HG03066 (cell line): ENCODE results near the gene PHYKPL.
"Not testable (repeated sequence)": the region's sequence is repeated elsewhere in the genome, so short reads cannot be mapped to it uniquely, and the experiment has no call there.

ENCODE experiments used
- ATAC-seq: cut with Tn5 transposase; IDR thresholded peaks from one replicate; pipeline ENCODE4 v1.9.1; 2021; ENCODE audit warnings: low read depth; ENCODE audit not compliant: unreplicated experiment

Gene PHYKPL

GRCh38 chr5:178240766-178241165 is 8.2 kb upstream of the PHYKPL start:
- ATAC-seq, result no peak

- no peak for ATAC-seq
Observed at GRCh38 chr5:178240341-178240741, 7.7 kb upstream of the PHYKPL start.

- not testable (repeated sequence) for ATAC-seq
Observed at GRCh38 chr5:178239626-178240301, 7.2 kb upstream of the PHYKPL start.

GRCh38 chr5:178238711-178239592 is 6.3 kb upstream of the PHYKPL start:
- no peak for ATAC-seq

- ATAC-seq, result no peak
Observed at GRCh38 chr5:178238313-178238635, 5.7 kb upstream of the PHYKPL start.

- no peak for ATAC-seq
Observed at GRCh38 chr5:178237431-178238312, 5.1 kb upstream of the PHYKPL start.

GRCh38 chr5:178236679-178237078 is 4.1 kb upstream of the PHYKPL start:
- ATAC-seq, result no peak

- no peak for ATAC-seq
Observed at GRCh38 chr5:178236126-178236525, 3.5 kb upstream of the PHYKPL start.

- ATAC-seq, result no peak
Observed at GRCh38 chr5:178235588-178235974, 3.0 kb upstream of the PHYKPL start.

- no peak for ATAC-seq
Observed at GRCh38 chr5:178234750-178235587, 2.4 kb upstream of the PHYKPL start.

GRCh38 chr5:178234121-178234749 is 1.6 kb upstream of the PHYKPL start:
- ATAC-seq, result no peak

GRCh38 chr5:178232920-178233429 is 373 bp upstream of the PHYKPL start:
- ATAC-seq, result no peak

GRCh38 chr5:178231539-178232123 is 971 bp downstream of the PHYKPL start:
- ATAC-seq, result peak; percentile 0

GRCh38 chr5:178230879-178231538 is 1.6 kb downstream of the PHYKPL start:
- ATAC-seq, result no peak

- ATAC-seq, result no peak
Observed at GRCh38 chr5:178229861-178230260, 2.7 kb downstream of the PHYKPL start.

GRCh38 chr5:178229111-178229510 is 3.5 kb downstream of the PHYKPL start:
- ATAC-seq, result not testable (repeated sequence)

- ATAC-seq, result no peak
Observed at GRCh38 chr5:178228609-178229008, 4.0 kb downstream of the PHYKPL start.

GRCh38 chr5:178227929-178228328 is 4.7 kb downstream of the PHYKPL start:
- ATAC-seq, result no peak
